ENCODE data around the gene DST. TPM values are rescaled to one million over a fixed set of nuclear protein-coding genes. Genes with fewer than 3 reads are reported as not detected.

DST gene
- total RNA-seq, 1 experiment from 2014 or later, result 132 TPM

GRCh38 chr6:56552187-56553130 lies 90.2 kb downstream of the DST start:
- Mint-ChIP-seq H3K36me3 (peaks cover 32% of the 10 kb centered on the region), H3K4me3 (no peak overlapping the region), H3K4me1 (no peaks in the 10 kb centered on the region), H3K27me3 (ENCODE audit: low read depth) (no peaks in the 10 kb centered on the region), H3K27ac (no peak overlapping the region), H3K9me3 (no peaks in the 10 kb centered on the region)
- ChIA-PET CTCF (interaction anchor here (0.6 to 1.6 kb wide), 2 partner anchors 41 to 43 kb away, joined by 3 to 6 read pairs; no protein-coding TSS in a partner anchor), POLR2A (no interaction called here)
- ATAC-seq (no peak), DNase-seq (ENCODE audit: low spot score) (no peak)
- no peak for TF ChIP-seq NFATC4 (CRISPR knock-in tag; IDR thresholded peaks at IDR 0.05)
- no peak for TF ChIP-seq ZNF671 (CRISPR knock-in tag; IDR thresholded peaks at IDR 0.05)
- TF ChIP-seq NR1H2 (CRISPR knock-in tag; IDR thresholded peaks at IDR 0.05), result no peak
- TF ChIP-seq SMAD3 (CRISPR knock-in tag; IDR thresholded peaks at IDR 0.05; ENCODE audit: borderline replicate concordance), result no peak
- no peak for TF ChIP-seq GTF2I (CRISPR knock-in tag; conservative IDR thresholded peaks at IDR 0.05)
- TF ChIP-seq ERG (CRISPR knock-in tag; IDR thresholded peaks at IDR 0.05), result no peak
- no peak for TF ChIP-seq ZNF121 (CRISPR knock-in tag; IDR thresholded peaks at IDR 0.05)
- no peak for TF ChIP-seq TEAD1 (CRISPR knock-in tag; IDR thresholded peaks at IDR 0.05)
- no peak for TF ChIP-seq ZMAT4 (CRISPR knock-in tag; IDR thresholded peaks at IDR 0.05)
- no peak for TF ChIP-seq NFYB (CRISPR knock-in tag; conservative IDR thresholded peaks at IDR 0.05; ENCODE audit: low read depth)

- ChIA-PET CTCF (interaction anchor here (1.6 kb wide), 1 partner anchor 41 kb away, joined by 6 read pairs; no protein-coding TSS in a partner anchor), POLR2A (no interaction called here)
- Mint-ChIP-seq H3K27me3 (ENCODE audit: low read depth) (no peaks in the 10 kb centered on the region), H3K36me3 (peaks cover 29% of the 10 kb centered on the region), H3K27ac (no peak overlapping the region), H3K4me1 (no peaks in the 10 kb centered on the region), H3K4me3 (no peak overlapping the region), H3K9me3 (no peaks in the 10 kb centered on the region)
- DNase-seq (ENCODE audit: low spot score) (no peak), ATAC-seq (no peak)
- no peak for TF ChIP-seq IRF1 (CRISPR knock-in tag; IDR thresholded peaks at IDR 0.05)
- no peak for TF ChIP-seq ZNF416 (CRISPR knock-in tag; IDR thresholded peaks at IDR 0.05)
- TF ChIP-seq MLX (CRISPR knock-in tag; IDR thresholded peaks at IDR 0.05), result no peak
- no peak for TF ChIP-seq GRHL2 (CRISPR knock-in tag; IDR thresholded peaks at IDR 0.05; ENCODE audit: insufficient replicate concordance, severe bottlenecking)
- TF ChIP-seq GTF2I (CRISPR knock-in tag; conservative IDR thresholded peaks at IDR 0.05), result no peak
- no peak for TF ChIP-seq ESRRA (CRISPR knock-in tag; IDR thresholded peaks at IDR 0.05; ENCODE audit: borderline replicate concordance)
- no peak for TF ChIP-seq ZNF121 (CRISPR knock-in tag; IDR thresholded peaks at IDR 0.05)
- no peak for TF ChIP-seq ZNF425 (CRISPR knock-in tag; conservative IDR thresholded peaks at IDR 0.05)
- no peak for TF ChIP-seq TCF7 (CRISPR knock-in tag; IDR thresholded peaks at IDR 0.05; ENCODE audit: low read depth)
- no peak for TF ChIP-seq STAT6 (CRISPR knock-in tag; conservative IDR thresholded peaks at IDR 0.05; ENCODE audit: low read depth)
These were observed 91.1 kb downstream of the DST start for GRCh38 chr6:56551409-56552120.

All from WTC11 (cell line).